ENCODE results near the gene RHOBTB3.
A peak's percentile ranks its signal among the peaks of the same experiment; 100 is the strongest.

RHOBTB3 gene

DNA sequence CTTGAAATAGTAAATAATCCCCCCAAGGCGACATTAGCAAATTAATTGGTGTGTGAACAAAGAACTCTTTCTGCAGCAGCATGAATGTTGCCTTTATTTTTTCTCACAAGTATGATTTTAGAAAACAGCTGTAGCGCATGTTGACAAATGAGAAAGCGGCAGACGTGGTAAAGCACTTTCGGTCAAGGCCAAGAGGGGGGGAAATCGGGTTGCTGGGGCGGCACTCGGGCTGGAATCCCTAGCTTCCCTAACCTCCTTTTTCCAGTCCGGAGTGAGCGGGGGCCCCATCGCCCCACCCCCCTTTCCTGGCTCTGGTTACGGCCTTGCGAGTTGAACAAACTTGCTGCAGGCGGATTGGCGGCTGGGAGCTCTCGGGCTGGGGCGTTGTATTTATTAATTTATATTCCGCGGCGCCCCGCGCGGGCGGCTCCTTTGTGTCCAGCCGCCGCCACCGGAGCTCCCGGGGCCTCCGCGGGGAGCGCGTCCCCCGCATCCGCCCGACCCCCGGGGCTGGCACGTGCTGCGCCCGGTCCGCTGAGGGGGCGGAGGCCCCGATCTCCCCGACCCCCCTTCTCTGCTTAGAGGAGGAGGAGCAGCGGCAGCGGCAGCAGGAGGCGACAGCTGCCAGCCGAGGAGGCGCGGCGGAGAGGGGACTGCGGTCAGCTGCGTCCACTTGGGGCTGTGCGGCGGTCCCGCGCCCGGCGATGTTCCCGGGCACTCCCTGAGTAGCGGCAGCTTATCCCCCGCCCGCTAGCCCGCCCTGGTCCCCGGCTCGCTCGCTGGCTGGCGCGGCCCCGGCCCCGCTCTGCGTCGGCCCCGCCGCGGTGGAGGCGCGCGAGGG is at the start of gene RHOBTB3:
RHOBTB3 (plus strand) TSS at position 607 of the 841 bp plus-strand sequence. CDS start 347 bp downstream, outside the sequence.
- no peak for DNase-seq (ENCODE audit: low read depth, low spot score)
- H3K4me3 ChIP-seq = peak within 1 kb of the TSS; percentile 90
- TF ChIP-seq FOXP2 (optimal IDR thresholded peaks at IDR 0.05; ENCODE audit: control extremely low read depth, extremely low read length, insufficient read depth) = peak; percentile 79
- no peak for TF ChIP-seq EZH2 (IDR thresholded peaks at IDR 0.05)
- TF ChIP-seq POLR2AphosphoS5 (IDR thresholded peaks at IDR 0.05; ENCODE audit: borderline replicate concordance, low read depth, low read length) = peak; percentile 57
- peaks cover 32% of the 10 kb centered on the region for H3K36me3 ChIP-seq (ENCODE audit: insufficient read depth, low read length)
- H3K9me3 ChIP-seq (ENCODE audit: low read depth, low read length) = no peaks in the 10 kb centered on the region
- H3K9ac ChIP-seq (ENCODE audit: insufficient read length) = peak within 1 kb of the TSS; percentile 89
- peak within 1 kb of the TSS; percentile 99 for H3K27ac ChIP-seq

DNA sequence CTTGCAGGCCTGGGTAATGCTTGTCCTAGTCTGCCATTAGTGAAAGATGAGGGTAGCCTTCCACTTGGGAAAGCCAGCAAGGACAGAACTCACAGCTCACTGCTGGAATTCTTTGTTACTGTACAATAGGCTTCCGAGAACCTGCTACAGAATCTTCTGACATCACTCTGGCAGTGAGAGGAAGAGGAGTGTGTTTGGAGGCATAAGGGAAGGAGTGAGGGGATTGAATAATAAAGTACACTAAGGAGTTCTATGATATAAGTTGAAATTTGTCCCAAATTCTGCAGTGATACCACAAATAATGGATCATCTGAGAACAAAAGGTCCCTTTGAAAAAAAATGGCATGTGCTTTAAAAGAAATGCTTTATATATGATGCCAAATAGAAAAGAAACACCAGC is 48.2 kb upstream of the RHOBTB3 start, which contains the start of gene SPATA9:
SPATA9 (minus strand) TSS at position 101 of the 400 bp plus-strand sequence. CDS start 137 bp downstream, outside the sequence.
- Histone ChIP-seq H3K4me3 (no peak within 1 kb of the TSS), H3K27ac (no peak within 1 kb of the TSS), H3K36me3 (ENCODE audit: insufficient read depth, low read length) (no peaks in the 10 kb centered on the region), H3K9ac (ENCODE audit: insufficient read length) (no peak within 1 kb of the TSS), H3K9me3 (ENCODE audit: low read depth, low read length) (no peaks in the 10 kb centered on the region)
- TF ChIP-seq EZH2 (IDR thresholded peaks at IDR 0.05) (no peak), POLR2AphosphoS5 (IDR thresholded peaks at IDR 0.05; ENCODE audit: borderline replicate concordance, low read depth, low read length) (no peak), FOXP2 (optimal IDR thresholded peaks at IDR 0.05; ENCODE audit: control extremely low read depth, extremely low read length, insufficient read depth) (no peak)
- DNase-seq (ENCODE audit: low read depth, low spot score) = no peak

GRCh38 chr5:95684361-95684760 is 46.8 kb upstream of the RHOBTB3 start:
- TF ChIP-seq POLR2AphosphoS5 (IDR thresholded peaks at IDR 0.05; ENCODE audit: borderline replicate concordance, low read depth, low read length) (no peak), FOXP2 (optimal IDR thresholded peaks at IDR 0.05; ENCODE audit: control extremely low read depth, extremely low read length, insufficient read depth) (no peak), EZH2 (IDR thresholded peaks at IDR 0.05) (no peak)
- DNase-seq (ENCODE audit: low read depth, low spot score) = no peak
- Histone ChIP-seq H3K27ac (no peak overlapping the region), H3K36me3 (ENCODE audit: insufficient read depth, low read length) (no peaks in the 10 kb centered on the region), H3K4me3 (no peak overlapping the region), H3K9ac (ENCODE audit: insufficient read length) (no peak overlapping the region), H3K9me3 (ENCODE audit: low read depth, low read length) (no peaks in the 10 kb centered on the region)

- Histone ChIP-seq H3K9ac (ENCODE audit: insufficient read length) (no peak overlapping the region), H3K4me3 (no peak overlapping the region), H3K36me3 (ENCODE audit: insufficient read depth, low read length) (no peaks in the 10 kb centered on the region), H3K9me3 (ENCODE audit: low read depth, low read length) (no peaks in the 10 kb centered on the region), H3K27ac (no peak overlapping the region)
- TF ChIP-seq POLR2AphosphoS5 (IDR thresholded peaks at IDR 0.05; ENCODE audit: borderline replicate concordance, low read depth, low read length) (no peak), EZH2 (IDR thresholded peaks at IDR 0.05) (no peak), FOXP2 (optimal IDR thresholded peaks at IDR 0.05; ENCODE audit: control extremely low read depth, extremely low read length, insufficient read depth) (no peak)
- DNase-seq (ENCODE audit: low read depth, low spot score) = no peak
Measured at GRCh38 chr5:95686651-95687050, 44.5 kb upstream of the RHOBTB3 start.

DNA sequence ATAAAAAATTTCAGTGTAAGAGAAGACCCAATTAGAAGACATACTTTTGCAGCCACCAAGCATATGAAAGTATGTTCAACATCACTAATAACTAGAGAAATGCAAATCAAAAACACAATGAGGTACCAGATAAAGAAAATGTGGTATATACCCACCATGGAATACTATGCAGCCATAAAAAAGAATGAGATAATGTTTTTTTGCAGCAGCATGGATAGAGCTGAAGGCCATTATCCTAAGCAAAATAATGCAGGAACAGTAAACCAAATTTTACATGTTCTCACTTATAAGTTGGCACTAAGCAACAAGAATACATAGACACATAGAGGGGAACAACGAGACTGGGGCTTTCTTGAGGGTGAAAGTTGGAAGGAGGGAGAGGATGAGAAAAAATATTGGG is 41.5 kb upstream of the RHOBTB3 start:
- no peak overlapping the region for H3K27ac ChIP-seq
- TF ChIP-seq FOXP2 (optimal IDR thresholded peaks at IDR 0.05; ENCODE audit: control extremely low read depth, extremely low read length, insufficient read depth) (no peak), EZH2 (IDR thresholded peaks at IDR 0.05) (no peak), POLR2AphosphoS5 (IDR thresholded peaks at IDR 0.05; ENCODE audit: borderline replicate concordance, low read depth, low read length) (no peak)
- no peak overlapping the region for H3K9ac ChIP-seq (ENCODE audit: insufficient read length)
- DNase-seq (ENCODE audit: low read depth, low spot score) = no peak
- no peaks in the 10 kb centered on the region for H3K9me3 ChIP-seq (ENCODE audit: low read depth, low read length)
- no peaks in the 10 kb centered on the region for H3K36me3 ChIP-seq (ENCODE audit: insufficient read depth, low read length)
- H3K4me3 ChIP-seq = no peak overlapping the region

- Histone ChIP-seq H3K4me3 (no peak overlapping the region), H3K36me3 (ENCODE audit: insufficient read depth, low read length) (no peaks in the 10 kb centered on the region), H3K9ac (ENCODE audit: insufficient read length) (no peak overlapping the region), H3K27ac (no peak overlapping the region), H3K9me3 (ENCODE audit: low read depth, low read length) (no peaks in the 10 kb centered on the region)
- DNase-seq (ENCODE audit: low read depth, low spot score) = no peak
- TF ChIP-seq EZH2 (IDR thresholded peaks at IDR 0.05) (no peak), POLR2AphosphoS5 (IDR thresholded peaks at IDR 0.05; ENCODE audit: borderline replicate concordance, low read depth, low read length) (no peak), FOXP2 (optimal IDR thresholded peaks at IDR 0.05; ENCODE audit: control extremely low read depth, extremely low read length, insufficient read depth) (no peak)
Measured at GRCh38 chr5:95690333-95690732, 40.8 kb upstream of the RHOBTB3 start.

- Histone ChIP-seq H3K9me3 (ENCODE audit: low read depth, low read length) (no peaks in the 10 kb centered on the region), H3K27ac (peak overlapping the region; percentile 38; the same call in 1 of the 2 replicates), H3K9ac (ENCODE audit: insufficient read length) (no peak overlapping the region), H3K36me3 (ENCODE audit: insufficient read depth, low read length) (no peaks in the 10 kb centered on the region), H3K4me3 (peak overlapping the region; percentile 17)
- TF ChIP-seq POLR2AphosphoS5 (IDR thresholded peaks at IDR 0.05; ENCODE audit: borderline replicate concordance, low read depth, low read length) (no peak), FOXP2 (optimal IDR thresholded peaks at IDR 0.05; ENCODE audit: control extremely low read depth, extremely low read length, insufficient read depth) (no peak), EZH2 (IDR thresholded peaks at IDR 0.05) (no peak)
- DNase-seq (ENCODE audit: low read depth, low spot score) = peak; percentile 75
Measured at GRCh38 chr5:95697781-95698681, 33.1 kb upstream of the RHOBTB3 start.

GRCh38 chr5:95699337-95699736 is 31.8 kb upstream of the RHOBTB3 start:
- no peak overlapping the region for H3K27ac ChIP-seq
- H3K4me3 ChIP-seq = no peak overlapping the region
- TF ChIP-seq FOXP2 (optimal IDR thresholded peaks at IDR 0.05; ENCODE audit: control extremely low read depth, extremely low read length, insufficient read depth) (no peak), POLR2AphosphoS5 (IDR thresholded peaks at IDR 0.05; ENCODE audit: borderline replicate concordance, low read depth, low read length) (no peak), EZH2 (IDR thresholded peaks at IDR 0.05) (no peak)
- DNase-seq (ENCODE audit: low read depth, low spot score) = no peak
- H3K9ac ChIP-seq (ENCODE audit: insufficient read length) = no peak overlapping the region
- H3K36me3 ChIP-seq (ENCODE audit: insufficient read depth, low read length) = no peaks in the 10 kb centered on the region
- no peaks in the 10 kb centered on the region for H3K9me3 ChIP-seq (ENCODE audit: low read depth, low read length)
